ENCODE measurements around the gene SEPTIN2. TPM values are rescaled to one million over a fixed set of nuclear protein-coding genes. Genes with fewer than 3 reads are reported as not detected.
A peak's percentile ranks its signal among the peaks of the same experiment; 100 is the strongest.

Gene SEPTIN2
- 100 to 1,000 TPM; 345 to 394 TPM for total RNA-seq
- polyA plus RNA-seq, result 100 to 1,000 TPM; 218 to 243 TPM
- long read RNA-seq, donor 1, transcript SEPT2-238 (4 exons, 740 nt), result minor isoform, 5 of 452 reads
- long read RNA-seq, donor 1, transcript SEPT2-203 (13 exons, 3,315 nt), result major isoform, 253 of 452 reads
- long read RNA-seq, donor 1, transcript SEPT2-204 (13 exons, 3,701 nt), result minor isoform, 11 of 452 reads
- long read RNA-seq, donor 1, partial matches to known transcripts, result 86 of 452 reads
- long read RNA-seq, donor 1, other reads (novel, unspliced or antisense), result 89 of 452 reads
- long read RNA-seq, donor 2, transcript SEPT2-203 (13 exons, 3,315 nt), result major isoform, 198 of 298 reads
- long read RNA-seq, donor 2, partial matches to known transcripts, result 18 of 298 reads
- long read RNA-seq, donor 2, other reads (novel, unspliced or antisense), result 74 of 298 reads

DNA sequence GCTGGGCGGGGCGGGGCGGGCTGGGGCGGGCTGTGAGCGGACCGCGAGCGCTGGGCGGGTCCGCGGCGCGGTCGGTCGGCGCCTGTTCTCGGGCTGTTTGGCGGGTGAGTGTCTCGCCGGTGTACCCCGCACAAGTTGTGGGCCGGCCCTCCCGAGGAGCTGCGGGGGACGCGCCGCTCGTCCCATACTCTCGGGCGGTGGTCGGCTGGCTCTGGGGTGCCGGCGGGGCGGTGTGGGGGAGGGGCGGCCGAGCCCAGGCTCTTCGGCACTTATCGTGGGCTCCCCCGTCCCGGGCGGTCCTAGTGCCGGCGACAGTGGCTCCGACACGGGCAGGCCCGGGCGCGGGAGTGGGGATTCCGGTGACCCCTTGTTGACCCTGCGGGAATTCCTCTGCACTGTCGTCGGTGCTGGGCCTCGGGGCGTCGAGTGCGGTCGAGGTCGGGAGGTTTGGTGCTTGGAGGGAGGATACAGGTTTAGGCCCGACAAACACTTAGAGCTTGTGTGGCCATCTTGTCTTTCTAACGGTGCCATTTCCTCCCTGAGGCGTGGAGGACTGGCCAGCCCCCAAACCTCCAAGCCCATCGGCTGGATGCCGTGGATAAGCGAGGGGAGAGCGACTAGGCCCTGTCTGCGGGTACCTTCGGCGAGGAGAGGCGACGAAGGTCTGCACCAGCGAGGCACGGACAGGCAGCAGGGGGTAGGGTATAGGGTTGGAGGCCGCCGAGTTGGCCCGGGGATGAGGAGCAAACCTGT is at the start of gene SEPTIN2:
Gene SEPTIN2, plus strand, starts transcription at position 47 of the 753 bp plus-strand sequence. CDS start 8,308 bp downstream, outside the sequence.
- Histone ChIP-seq H3K4me1 (ENCODE audit: control insufficient read depth in 1 of 2, insufficient read depth in 2 of 2, low read length in 2 of 2) (peaks cover 0 to 5% of the 10 kb centered on the region in 2 donors), H3K36me3 (ENCODE audit: control insufficient read depth in 1 of 2, insufficient read depth in 2 of 2, low read length in 1 of 2) (no peaks in the 10 kb centered on the region), H3K4me3 (ENCODE audit: low read length in 2 of 2) (peak within 1 kb of the TSS; percentile 65 to 81), H3K27ac (ENCODE audit: low read depth in 1 of 2, low read length in 2 of 2) (peak within 1 kb of the TSS; percentile 88 to 98), H3K27me3 (ENCODE audit: control insufficient read depth in 1 of 2, insufficient read depth in 2 of 2, low read length in 1 of 2) (no peaks in the 10 kb centered on the region), H3K9me3 (ENCODE audit: control insufficient read depth, low read length) (no peaks in the 10 kb centered on the region)
- ATAC-seq (ENCODE audit: low FRiP score), result peak; percentile 83
- intact Hi-C loops (cut with DNase I), result loop anchor here (2.0 to 5.0 kb wide), 3 partner anchors 36 to 44 kb away; partner anchors contain the start of gene FARP2 (in 1 of the 2)
- peak; percentile 88 to 94 for DNase-seq
- 0% methylated on average over 69 to 75 of the region's 75 CpGs for WGBS, 2 donors

DNA sequence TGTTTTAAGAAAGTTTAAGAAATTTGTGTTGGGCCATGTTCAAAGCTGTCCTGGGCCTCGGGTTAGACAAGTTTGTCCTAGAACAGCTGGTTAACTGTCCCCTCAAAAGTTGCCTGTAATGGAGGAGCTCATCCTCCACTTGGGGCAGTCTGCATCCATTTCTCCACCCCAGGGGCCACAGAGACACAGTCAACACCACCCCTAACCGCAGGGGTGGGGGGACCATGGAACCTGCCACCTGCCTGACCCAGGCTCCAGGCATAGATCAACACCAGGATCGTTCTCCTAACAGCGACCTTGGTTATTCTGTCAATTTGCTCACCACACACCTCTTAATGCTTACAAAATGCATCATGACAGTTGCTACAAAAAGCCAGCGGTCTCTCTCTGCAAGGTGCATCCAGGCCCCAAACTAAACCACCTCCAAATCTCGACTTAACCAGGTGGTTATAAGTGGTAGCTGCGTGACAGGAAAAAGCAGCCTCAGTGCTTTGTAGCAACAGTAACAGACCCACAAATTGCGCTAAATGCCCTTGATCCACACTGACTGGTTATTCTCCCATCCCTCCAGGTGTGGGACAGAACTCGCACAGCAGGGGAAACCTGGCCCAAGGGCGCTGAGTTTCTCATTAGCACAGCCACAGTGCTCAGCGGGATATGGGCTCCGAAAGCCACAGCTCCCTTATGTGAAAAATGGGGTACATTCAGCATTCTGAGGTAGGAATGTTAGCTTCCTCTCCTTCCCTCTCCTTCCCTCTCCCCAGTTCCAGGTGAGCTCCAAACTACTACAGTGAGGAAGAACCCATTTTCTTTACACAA is 48.3 kb upstream of the SEPTIN2 start:
- WGBS, 2 donors, result 74 to 75% methylated on average over 12 of the region's 12 CpGs
- DNase-seq, result no peak
- no peaks in the 10 kb centered on the region for H3K27me3 ChIP-seq (ENCODE audit: control insufficient read depth in 1 of 2, insufficient read depth in 2 of 2, low read length in 1 of 2)
- H3K27ac ChIP-seq (ENCODE audit: low read depth in 1 of 2, low read length in 2 of 2), result no peak overlapping the region
- ATAC-seq (ENCODE audit: low FRiP score), result no peak
- peaks cover 0 to 2% of the 10 kb centered on the region in 2 donors for H3K4me1 ChIP-seq (ENCODE audit: control insufficient read depth in 1 of 2, insufficient read depth in 2 of 2, low read length in 2 of 2)
- H3K9me3 ChIP-seq (ENCODE audit: control insufficient read depth, low read length), result no peaks in the 10 kb centered on the region
- no peak overlapping the region for H3K4me3 ChIP-seq (ENCODE audit: low read length in 2 of 2)
- H3K36me3 ChIP-seq (ENCODE audit: control insufficient read depth in 1 of 2, insufficient read depth in 2 of 2, low read length in 1 of 2), result peaks cover 3 to 12% of the 10 kb centered on the region in 2 donors
- intact Hi-C loops (cut with DNase I), result no loop called here

DNA sequence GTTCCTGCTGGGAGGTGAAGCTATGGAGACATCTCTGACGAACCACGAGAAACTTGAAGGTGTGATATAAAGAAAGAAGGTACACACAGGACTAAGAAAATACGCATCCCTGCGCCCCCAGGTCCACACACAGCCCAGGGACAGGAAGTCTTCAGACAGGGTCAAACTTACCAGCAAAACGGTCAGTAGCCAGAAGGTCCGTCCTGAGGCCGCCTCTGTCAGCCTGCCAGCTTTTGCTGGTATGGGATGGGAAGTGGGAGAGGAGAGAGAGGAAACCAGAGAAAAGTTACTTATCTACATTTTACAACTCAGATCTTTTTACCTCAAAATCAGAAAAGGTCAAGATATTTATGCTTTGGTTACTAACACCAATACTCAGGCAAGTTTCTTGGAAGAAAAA is 47.4 kb upstream of the SEPTIN2 start:
- Histone ChIP-seq H3K4me1 (ENCODE audit: control insufficient read depth in 1 of 2, insufficient read depth in 2 of 2, low read length in 2 of 2) (peaks cover 0 to 2% of the 10 kb centered on the region in 2 donors), H3K36me3 (ENCODE audit: control insufficient read depth in 1 of 2, insufficient read depth in 2 of 2, low read length in 1 of 2) (peaks cover 3 to 5% of the 10 kb centered on the region in 2 donors), H3K27me3 (ENCODE audit: control insufficient read depth in 1 of 2, insufficient read depth in 2 of 2, low read length in 1 of 2) (no peaks in the 10 kb centered on the region), H3K9me3 (ENCODE audit: control insufficient read depth, low read length) (no peaks in the 10 kb centered on the region), H3K4me3 (ENCODE audit: low read length in 2 of 2) (no peak overlapping the region), H3K27ac (ENCODE audit: low read depth in 1 of 2, low read length in 2 of 2) (no peak overlapping the region)
- ATAC-seq (ENCODE audit: low FRiP score) (no peak), DNase-seq (no peak)
- WGBS, 2 donors, result 47 to 49% methylated on average over 7 of the region's 7 CpGs
- intact Hi-C loops (cut with DNase I), result no loop called here

DNA sequence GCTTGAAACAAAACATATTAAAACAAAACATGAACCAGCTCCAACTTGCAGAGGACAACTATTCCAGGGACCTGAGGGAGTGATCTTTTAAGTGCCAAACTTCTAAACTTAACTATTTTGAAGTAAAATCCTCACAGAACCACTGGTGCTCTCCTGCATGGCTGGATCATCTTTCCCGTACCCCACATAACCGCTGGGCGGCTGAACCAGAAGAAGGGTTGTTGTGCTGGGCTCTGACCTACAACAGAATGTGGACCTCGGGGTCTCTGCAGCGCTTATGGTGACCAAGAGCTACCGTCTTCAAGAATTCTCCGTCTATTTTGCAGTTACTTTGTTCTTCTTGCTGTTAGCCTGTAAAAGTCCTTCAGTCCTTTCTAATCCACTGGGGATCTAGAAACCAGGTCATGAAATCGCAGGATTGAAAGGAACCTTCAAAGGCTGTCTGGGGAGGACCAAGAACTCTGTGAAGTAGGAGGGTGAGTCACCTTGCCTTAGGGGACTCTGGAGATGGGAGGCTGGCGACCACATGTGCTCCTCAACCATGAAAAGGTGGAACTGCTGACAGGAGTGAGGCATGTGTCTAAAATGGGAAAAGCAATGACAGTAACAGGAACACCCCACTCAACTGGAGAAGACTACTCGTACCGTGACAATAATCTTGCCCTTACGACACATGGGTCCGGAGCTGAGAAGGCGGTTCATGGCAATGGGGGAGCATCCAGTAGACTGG is 46.8 kb upstream of the SEPTIN2 start:
- Histone ChIP-seq H3K4me3 (ENCODE audit: low read length in 2 of 2) (no peak overlapping the region), H3K27ac (ENCODE audit: low read depth in 1 of 2, low read length in 2 of 2) (no peak overlapping the region), H3K4me1 (ENCODE audit: control insufficient read depth in 1 of 2, insufficient read depth in 2 of 2, low read length in 2 of 2) (peaks cover 0 to 2% of the 10 kb centered on the region in 2 donors), H3K27me3 (ENCODE audit: control insufficient read depth in 1 of 2, insufficient read depth in 2 of 2, low read length in 1 of 2) (no peaks in the 10 kb centered on the region), H3K36me3 (ENCODE audit: control insufficient read depth in 1 of 2, insufficient read depth in 2 of 2, low read length in 1 of 2) (peaks cover 3 to 5% of the 10 kb centered on the region in 2 donors), H3K9me3 (ENCODE audit: control insufficient read depth, low read length) (no peaks in the 10 kb centered on the region)
- WGBS, 2 donors, result 73 to 80% methylated on average over 14 of the region's 14 CpGs
- intact Hi-C loops (cut with DNase I), result no loop called here
- ATAC-seq (ENCODE audit: low FRiP score) (no peak), DNase-seq (no peak)

DNA sequence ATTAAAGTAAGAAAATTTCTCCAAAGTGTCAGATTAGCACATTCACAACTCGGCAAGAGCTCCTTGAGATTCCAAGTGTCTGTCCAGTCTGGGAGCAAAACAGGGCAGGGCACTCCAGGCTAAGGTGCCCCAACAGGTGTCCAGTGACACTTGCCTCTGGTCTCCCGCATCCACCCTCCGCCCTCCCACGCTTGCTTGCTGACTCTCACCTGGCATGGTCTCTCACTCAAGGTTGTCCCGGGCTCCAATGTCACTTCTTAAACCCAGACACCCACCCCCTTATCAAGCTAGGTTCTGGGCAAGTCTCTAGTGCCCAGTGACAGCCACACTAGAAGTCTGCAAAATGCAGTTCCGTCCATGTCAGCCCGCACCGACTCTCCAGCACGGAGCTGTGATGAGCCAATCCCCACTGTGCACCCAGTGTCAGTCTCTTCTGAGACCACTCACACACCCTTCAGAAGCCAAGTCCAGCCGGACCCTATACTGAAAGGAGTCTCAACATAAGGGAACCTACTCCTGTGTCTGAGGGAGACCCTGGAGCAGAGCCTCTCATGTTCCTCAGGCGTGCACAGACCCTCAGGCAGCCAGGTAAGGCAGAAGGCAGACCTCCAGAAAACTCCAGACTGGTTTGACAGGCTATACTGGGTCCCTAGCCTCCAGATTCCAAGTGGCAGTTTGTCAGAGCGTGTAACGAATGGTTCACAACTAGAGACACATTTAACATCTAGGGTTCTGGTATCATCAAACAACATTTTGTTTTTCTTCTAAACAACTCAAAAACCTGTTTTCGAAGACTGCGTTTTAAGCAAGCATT is 45.8 kb upstream of the SEPTIN2 start:
- intact Hi-C loops (cut with DNase I), result loop anchor here (5.0 to 10.0 kb wide), 3 partner anchors 47 to 125 kb away; partner anchors contain the start of genes HDLBP (in 1 of the 2) and SEPTIN2 (in 1 of the 2)
- no peaks in the 10 kb centered on the region for H3K27me3 ChIP-seq (ENCODE audit: control insufficient read depth in 1 of 2, insufficient read depth in 2 of 2, low read length in 1 of 2)
- DNase-seq (no peak), ATAC-seq (ENCODE audit: low FRiP score) (no peak)
- H3K9me3 ChIP-seq (ENCODE audit: control insufficient read depth, low read length), result no peaks in the 10 kb centered on the region
- no peak overlapping the region for H3K4me3 ChIP-seq (ENCODE audit: low read length in 2 of 2)
- no peak overlapping the region for H3K27ac ChIP-seq (ENCODE audit: low read depth in 1 of 2, low read length in 2 of 2)
- peaks cover 0 to 2% of the 10 kb centered on the region in 2 donors for H3K4me1 ChIP-seq (ENCODE audit: control insufficient read depth in 1 of 2, insufficient read depth in 2 of 2, low read length in 2 of 2)
- 54 to 58% methylated on average over 15 of the region's 15 CpGs for WGBS, 2 donors
- H3K36me3 ChIP-seq (ENCODE audit: control insufficient read depth in 1 of 2, insufficient read depth in 2 of 2, low read length in 1 of 2), result peaks cover 3 to 5% of the 10 kb centered on the region in 2 donors

DNA sequence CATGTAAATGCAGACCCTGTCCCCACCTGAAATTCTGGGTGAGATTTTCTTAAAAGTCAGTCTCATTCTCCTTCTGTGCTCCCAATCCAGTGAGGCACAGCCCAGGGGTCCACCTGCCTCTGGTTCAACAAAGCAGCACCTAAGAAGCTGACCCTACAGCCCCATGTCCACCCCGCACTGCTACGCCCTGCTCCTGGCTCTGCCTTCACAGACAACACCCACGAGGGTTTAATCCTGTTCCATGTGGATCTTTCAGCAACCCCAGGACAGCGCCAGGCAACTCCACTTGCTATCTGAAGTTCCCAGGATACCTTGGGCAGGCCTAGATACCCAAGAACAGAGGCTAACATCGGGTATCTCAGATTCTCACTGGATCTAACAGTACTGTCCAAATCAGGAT is 45.2 kb upstream of the SEPTIN2 start:
- ATAC-seq (ENCODE audit: low FRiP score) (no peak), DNase-seq (no peak)
- Histone ChIP-seq H3K27ac (ENCODE audit: low read depth in 1 of 2, low read length in 2 of 2) (no peak overlapping the region), H3K4me1 (ENCODE audit: control insufficient read depth in 1 of 2, insufficient read depth in 2 of 2, low read length in 2 of 2) (peaks cover 0 to 2% of the 10 kb centered on the region in 2 donors), H3K4me3 (ENCODE audit: low read length in 2 of 2) (no peak overlapping the region), H3K36me3 (ENCODE audit: control insufficient read depth in 1 of 2, insufficient read depth in 2 of 2, low read length in 1 of 2) (peaks cover 3 to 5% of the 10 kb centered on the region in 2 donors), H3K9me3 (ENCODE audit: control insufficient read depth, low read length) (no peaks in the 10 kb centered on the region), H3K27me3 (ENCODE audit: control insufficient read depth in 1 of 2, insufficient read depth in 2 of 2, low read length in 1 of 2) (no peaks in the 10 kb centered on the region)
- intact Hi-C loops (cut with DNase I), result loop anchor here (5.0 to 10.0 kb wide), 3 partner anchors 47 to 124 kb away; partner anchors contain the start of genes HDLBP (in 1 of the 2) and SEPTIN2 (in 1 of the 2)
- WGBS, 2 donors, result 25 to 26% methylated on average over 5 of the region's 5 CpGs

DNA sequence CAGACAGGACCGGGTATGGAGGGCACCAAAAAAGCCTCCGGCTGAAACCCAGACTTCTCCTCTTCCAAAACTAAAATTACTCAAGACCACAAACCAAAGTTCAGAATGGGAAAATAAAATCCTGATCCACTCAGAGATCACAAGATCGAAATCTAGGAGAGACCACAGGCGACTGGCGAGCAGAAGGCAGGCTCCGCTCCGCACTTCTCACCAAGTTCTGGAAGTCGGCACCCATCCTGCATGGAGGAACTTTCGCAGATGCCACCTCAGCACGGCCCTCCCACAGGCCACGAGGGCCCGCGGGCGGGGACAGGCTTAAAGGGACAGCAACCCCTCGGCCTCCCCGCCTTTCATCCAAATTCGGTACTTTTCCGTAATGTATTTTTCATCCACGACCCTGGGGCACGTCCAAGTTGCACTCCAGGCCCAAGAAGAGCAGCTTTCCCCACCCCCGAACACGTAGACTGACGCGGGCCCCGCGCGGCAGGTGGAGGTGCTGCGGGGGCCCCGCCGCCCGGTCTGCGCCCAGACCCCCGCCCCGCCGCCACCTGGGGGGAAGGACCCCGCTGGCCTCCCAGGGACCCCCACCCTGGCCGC is 43.9 kb upstream of the SEPTIN2 start:
- H3K4me3 ChIP-seq (ENCODE audit: low read length in 2 of 2), result peak overlapping the region; percentile 95 to 98
- DNase-seq (peak; percentile 92 to 94), ATAC-seq (ENCODE audit: low FRiP score) (peak; percentile 91)
- intact Hi-C loops (cut with DNase I), result loop anchor here (5.0 to 10.0 kb wide), 3 partner anchors 45 to 123 kb away; partner anchors contain the start of genes HDLBP (in 1 of the 2) and SEPTIN2 (in 1 of the 2)
- no peaks in the 10 kb centered on the region for H3K9me3 ChIP-seq (ENCODE audit: control insufficient read depth, low read length)
- H3K36me3 ChIP-seq (ENCODE audit: control insufficient read depth in 1 of 2, insufficient read depth in 2 of 2, low read length in 1 of 2), result peaks cover 0 to 3% of the 10 kb centered on the region in 2 donors
- peak overlapping the region; percentile 80 to 89 for H3K27ac ChIP-seq (ENCODE audit: low read depth in 1 of 2, low read length in 2 of 2)
- peaks cover 0 to 2% of the 10 kb centered on the region in 2 donors for H3K4me1 ChIP-seq (ENCODE audit: control insufficient read depth in 1 of 2, insufficient read depth in 2 of 2, low read length in 2 of 2)
- WGBS, 2 donors, result 0% methylated on average over 36 to 37 of the region's 37 CpGs
- H3K27me3 ChIP-seq (ENCODE audit: control insufficient read depth in 1 of 2, insufficient read depth in 2 of 2, low read length in 1 of 2), result no peaks in the 10 kb centered on the region
